GM12865 (cell line): Measurements from ENCODE around the gene PRSS12.
A peak's percentile ranks its signal among the peaks of the same experiment; 100 is the strongest.
"Not testable (repeated sequence)": the region's sequence is repeated elsewhere in the genome, so short reads cannot be mapped to it uniquely, and the experiment has no call there.

ENCODE experiments used
- DNase-seq: peaks from one replicate; pipeline ENCODE4 v3.0.0; 2010; ENCODE audit warnings: low read depth
- H3K4me3 ChIP-seq: 2 replicates; pipeline ENCODE4 v1.5.1; 2011; ENCODE audit warnings: mild to moderate bottlenecking, low read depth, low read length, control low read depth
- TF ChIP-seq, protein P1 (sequence below): IDR thresholded peaks from 2 replicates; pipeline ENCODE4 v1.5.1; 2011; ENCODE audit warnings: low read length, control low read depth, low read depth, inconsistent platforms; ENCODE audit not compliant: insufficient read depth; ENCODE audit errors: missing control alignments

PRSS12 gene, protein sequence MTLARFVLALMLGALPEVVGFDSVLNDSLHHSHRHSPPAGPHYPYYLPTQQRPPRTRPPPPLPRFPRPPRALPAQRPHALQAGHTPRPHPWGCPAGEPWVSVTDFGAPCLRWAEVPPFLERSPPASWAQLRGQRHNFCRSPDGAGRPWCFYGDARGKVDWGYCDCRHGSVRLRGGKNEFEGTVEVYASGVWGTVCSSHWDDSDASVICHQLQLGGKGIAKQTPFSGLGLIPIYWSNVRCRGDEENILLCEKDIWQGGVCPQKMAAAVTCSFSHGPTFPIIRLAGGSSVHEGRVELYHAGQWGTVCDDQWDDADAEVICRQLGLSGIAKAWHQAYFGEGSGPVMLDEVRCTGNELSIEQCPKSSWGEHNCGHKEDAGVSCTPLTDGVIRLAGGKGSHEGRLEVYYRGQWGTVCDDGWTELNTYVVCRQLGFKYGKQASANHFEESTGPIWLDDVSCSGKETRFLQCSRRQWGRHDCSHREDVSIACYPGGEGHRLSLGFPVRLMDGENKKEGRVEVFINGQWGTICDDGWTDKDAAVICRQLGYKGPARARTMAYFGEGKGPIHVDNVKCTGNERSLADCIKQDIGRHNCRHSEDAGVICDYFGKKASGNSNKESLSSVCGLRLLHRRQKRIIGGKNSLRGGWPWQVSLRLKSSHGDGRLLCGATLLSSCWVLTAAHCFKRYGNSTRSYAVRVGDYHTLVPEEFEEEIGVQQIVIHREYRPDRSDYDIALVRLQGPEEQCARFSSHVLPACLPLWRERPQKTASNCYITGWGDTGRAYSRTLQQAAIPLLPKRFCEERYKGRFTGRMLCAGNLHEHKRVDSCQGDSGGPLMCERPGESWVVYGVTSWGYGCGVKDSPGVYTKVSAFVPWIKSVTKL

DNA sequence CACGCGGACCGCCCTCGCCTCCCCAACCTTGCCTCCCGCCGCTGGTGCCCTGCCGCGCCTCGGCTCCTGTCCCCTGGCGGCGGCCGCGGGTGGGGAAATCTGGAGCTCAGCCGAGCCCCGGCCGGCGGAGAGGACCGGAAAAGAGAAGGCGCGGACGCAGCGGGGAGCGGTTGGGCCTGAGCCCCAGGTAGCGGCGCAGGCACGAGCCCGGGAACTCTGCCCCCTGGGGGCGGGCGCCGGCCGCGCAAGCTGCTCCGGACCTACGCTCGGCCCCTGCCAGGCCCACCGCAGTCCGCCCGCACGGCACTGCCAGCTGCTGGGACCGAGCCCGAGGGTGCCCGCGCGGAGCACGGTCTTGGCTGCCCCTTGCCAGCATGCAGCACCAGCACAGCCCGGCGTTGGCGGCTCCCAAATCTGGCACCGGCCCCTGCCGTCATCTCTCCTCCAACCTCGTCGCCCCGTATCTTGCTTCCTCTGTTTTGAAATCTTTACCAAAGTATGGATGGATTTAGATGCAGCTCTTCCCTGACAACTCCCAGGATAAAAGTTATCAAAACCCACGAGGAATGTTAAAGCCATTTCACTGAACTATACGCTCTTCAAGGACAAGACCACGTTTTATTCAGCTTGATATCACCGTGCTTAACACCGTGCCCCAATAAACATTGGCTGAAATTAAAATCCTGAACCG is at the start of gene PRSS12:
PRSS12 (minus strand) TSS at position 161 of the 691 bp plus-strand sequence. CDS start 283 bp downstream, outside the sequence.
- TF ChIP-seq, protein P1, sequence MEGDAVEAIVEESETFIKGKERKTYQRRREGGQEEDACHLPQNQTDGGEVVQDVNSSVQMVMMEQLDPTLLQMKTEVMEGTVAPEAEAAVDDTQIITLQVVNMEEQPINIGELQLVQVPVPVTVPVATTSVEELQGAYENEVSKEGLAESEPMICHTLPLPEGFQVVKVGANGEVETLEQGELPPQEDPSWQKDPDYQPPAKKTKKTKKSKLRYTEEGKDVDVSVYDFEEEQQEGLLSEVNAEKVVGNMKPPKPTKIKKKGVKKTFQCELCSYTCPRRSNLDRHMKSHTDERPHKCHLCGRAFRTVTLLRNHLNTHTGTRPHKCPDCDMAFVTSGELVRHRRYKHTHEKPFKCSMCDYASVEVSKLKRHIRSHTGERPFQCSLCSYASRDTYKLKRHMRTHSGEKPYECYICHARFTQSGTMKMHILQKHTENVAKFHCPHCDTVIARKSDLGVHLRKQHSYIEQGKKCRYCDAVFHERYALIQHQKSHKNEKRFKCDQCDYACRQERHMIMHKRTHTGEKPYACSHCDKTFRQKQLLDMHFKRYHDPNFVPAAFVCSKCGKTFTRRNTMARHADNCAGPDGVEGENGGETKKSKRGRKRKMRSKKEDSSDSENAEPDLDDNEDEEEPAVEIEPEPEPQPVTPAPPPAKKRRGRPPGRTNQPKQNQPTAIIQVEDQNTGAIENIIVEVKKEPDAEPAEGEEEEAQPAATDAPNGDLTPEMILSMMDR = peak; percentile 79
- peak within 1 kb of the TSS; percentile 8 for H3K4me3 ChIP-seq
- DNase-seq = peak; percentile 78

DNA sequence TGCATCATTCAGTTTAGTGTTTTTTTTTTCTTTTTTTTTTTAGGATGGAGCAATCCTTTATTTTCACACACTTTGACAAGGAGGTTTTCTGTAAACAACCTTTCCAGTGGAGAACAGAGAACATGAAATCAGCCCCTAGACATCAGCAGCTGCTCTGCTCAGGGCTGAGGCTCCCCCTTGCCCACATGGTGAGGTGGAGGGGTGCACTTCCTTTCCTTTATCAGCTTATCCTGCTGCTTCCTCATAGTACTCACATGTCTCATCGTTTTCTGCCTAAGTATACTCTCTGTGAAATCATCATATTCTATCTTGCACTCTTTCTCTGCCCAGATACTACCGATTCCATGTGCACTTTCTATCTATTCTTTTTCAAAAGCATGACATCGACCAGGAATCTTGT is 47.6 kb upstream of the PRSS12 start:
- no peak overlapping the region for H3K4me3 ChIP-seq
- TF ChIP-seq, protein P1 = no peak
- DNase-seq = no peak

DNA sequence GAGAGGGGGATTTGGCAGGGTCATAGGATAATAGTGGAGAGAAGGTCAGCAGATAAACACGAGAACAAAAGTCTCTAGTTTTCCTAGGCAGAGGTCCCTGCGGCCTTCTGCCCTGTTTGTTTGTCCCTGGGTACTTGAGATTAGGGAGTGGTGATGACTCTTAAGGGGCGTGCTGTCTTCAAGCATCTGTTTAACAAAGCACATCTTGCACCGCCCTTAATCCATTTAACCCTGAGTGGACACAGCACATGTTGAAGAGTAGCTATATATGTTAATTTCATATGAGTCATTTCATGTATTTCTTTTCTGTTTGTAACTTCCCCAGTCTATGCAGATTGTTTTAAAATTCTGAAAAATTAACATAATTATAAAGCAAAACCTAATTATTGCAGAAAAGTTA is 47.1 kb upstream of the PRSS12 start:
- DNase-seq, H3K4me3 ChIP-seq: not testable (repeated sequence)

GRCh38 chr4:118398226-118399090 is 45.7 kb upstream of the PRSS12 start:
- TF ChIP-seq, protein P1 = no peak
- DNase-seq = peak; percentile 66
- H3K4me3 ChIP-seq = no peak overlapping the region

GRCh38 chr4:118397623-118397979 is 44.8 kb upstream of the PRSS12 start:
- no peak for DNase-seq
- TF ChIP-seq, protein P1 = no peak

GRCh38 chr4:118396881-118397622 is 44.2 kb upstream of the PRSS12 start:
- TF ChIP-seq, protein P1 = no peak
- DNase-seq = peak; percentile 19
- no peak overlapping the region for H3K4me3 ChIP-seq

More at GRCh38 chr4:118397623-118397979, 44.8 kb upstream of the PRSS12 start:
- H3K4me3 ChIP-seq = no peak overlapping the region
